ENCODE results near the gene RNF220.

DNA sequence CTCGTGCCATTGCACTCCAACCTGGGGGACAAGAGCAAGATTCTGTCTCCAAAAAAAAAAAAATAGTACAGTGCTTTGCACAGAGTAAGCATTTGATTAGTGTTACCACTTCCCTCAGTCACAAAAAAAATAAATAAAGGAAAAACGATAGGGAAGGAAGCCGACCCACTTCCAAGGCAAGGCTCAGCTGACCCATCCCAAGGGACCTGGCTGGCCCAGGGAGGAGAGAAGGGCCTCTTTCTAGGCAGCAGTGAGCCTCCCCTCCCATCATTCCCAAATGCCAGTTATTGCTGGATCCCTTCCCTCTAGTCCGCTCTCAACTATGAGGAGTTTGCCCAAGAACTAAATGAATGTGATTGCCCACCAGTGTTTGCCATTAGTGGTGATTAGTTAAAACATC, 191.5 kb downstream of the RNF220 start:
- TF ChIP-seq, protein P1, sequence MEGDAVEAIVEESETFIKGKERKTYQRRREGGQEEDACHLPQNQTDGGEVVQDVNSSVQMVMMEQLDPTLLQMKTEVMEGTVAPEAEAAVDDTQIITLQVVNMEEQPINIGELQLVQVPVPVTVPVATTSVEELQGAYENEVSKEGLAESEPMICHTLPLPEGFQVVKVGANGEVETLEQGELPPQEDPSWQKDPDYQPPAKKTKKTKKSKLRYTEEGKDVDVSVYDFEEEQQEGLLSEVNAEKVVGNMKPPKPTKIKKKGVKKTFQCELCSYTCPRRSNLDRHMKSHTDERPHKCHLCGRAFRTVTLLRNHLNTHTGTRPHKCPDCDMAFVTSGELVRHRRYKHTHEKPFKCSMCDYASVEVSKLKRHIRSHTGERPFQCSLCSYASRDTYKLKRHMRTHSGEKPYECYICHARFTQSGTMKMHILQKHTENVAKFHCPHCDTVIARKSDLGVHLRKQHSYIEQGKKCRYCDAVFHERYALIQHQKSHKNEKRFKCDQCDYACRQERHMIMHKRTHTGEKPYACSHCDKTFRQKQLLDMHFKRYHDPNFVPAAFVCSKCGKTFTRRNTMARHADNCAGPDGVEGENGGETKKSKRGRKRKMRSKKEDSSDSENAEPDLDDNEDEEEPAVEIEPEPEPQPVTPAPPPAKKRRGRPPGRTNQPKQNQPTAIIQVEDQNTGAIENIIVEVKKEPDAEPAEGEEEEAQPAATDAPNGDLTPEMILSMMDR (IDR thresholded peaks at IDR 0.05; ENCODE audit: low read length) = no peak
- TF ChIP-seq EZH2 (IDR thresholded peaks at IDR 0.05; ENCODE audit: borderline replicate concordance, low read length) = no peak
